ENCODE results near the gene RGS7. TPM values are rescaled to one million over a fixed set of nuclear protein-coding genes. Genes with fewer than 3 reads are reported as not detected.

RGS7 gene
- total RNA-seq, 6 experiments from 2014 or later, result not detected

GRCh38 chr1:240829487-240829886, 527.5 kb downstream of the RGS7 start:
- DNase-seq (no peak), ATAC-seq (no peak)
- 46% methylated on average over 3 of the region's 3 CpGs for WGBS (ENCODE audit: insufficient coverage, low coverage, low lambda C conversion rate, missing lambda C conversion rate)
- no peaks in the 10 kb centered on the region for H3K9me3 ChIP-seq
- no peaks in the 10 kb centered on the region for H3K36me3 ChIP-seq
- TF ChIP-seq POLR2A (IDR thresholded peaks at IDR 0.05), result no peak
- TF ChIP-seq, protein P1, sequence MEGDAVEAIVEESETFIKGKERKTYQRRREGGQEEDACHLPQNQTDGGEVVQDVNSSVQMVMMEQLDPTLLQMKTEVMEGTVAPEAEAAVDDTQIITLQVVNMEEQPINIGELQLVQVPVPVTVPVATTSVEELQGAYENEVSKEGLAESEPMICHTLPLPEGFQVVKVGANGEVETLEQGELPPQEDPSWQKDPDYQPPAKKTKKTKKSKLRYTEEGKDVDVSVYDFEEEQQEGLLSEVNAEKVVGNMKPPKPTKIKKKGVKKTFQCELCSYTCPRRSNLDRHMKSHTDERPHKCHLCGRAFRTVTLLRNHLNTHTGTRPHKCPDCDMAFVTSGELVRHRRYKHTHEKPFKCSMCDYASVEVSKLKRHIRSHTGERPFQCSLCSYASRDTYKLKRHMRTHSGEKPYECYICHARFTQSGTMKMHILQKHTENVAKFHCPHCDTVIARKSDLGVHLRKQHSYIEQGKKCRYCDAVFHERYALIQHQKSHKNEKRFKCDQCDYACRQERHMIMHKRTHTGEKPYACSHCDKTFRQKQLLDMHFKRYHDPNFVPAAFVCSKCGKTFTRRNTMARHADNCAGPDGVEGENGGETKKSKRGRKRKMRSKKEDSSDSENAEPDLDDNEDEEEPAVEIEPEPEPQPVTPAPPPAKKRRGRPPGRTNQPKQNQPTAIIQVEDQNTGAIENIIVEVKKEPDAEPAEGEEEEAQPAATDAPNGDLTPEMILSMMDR (IDR thresholded peaks at IDR 0.05), result no peak
- intact Hi-C loops (cut with DNase I), result no loop called here
- H3K27me3 ChIP-seq, result no peaks in the 10 kb centered on the region
- H3K27ac ChIP-seq, result no peak overlapping the region
- no peaks in the 10 kb centered on the region for H3K4me1 ChIP-seq
- H3K4me3 ChIP-seq, result no peak overlapping the region

DNA sequence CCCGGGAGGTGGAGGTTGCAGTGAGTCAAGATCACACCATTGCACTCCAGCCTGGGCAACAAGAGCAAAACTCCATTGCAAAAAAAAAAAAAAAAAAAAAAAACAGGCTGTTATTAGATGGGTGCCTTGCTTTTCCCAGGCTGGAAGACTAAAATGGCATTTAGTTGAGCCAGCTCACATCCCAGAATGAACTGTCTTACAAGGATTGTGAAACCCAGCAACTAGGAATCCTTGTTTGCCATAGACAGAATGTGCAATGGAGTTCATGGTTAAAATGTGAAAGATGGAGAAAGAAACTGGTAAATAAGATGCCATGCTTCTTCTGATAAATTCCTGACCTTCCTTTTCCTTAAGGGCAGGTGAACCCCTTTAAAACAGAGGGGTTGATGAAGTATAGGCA, 529.2 kb downstream of the RGS7 start:
- TF ChIP-seq, protein P1 (IDR thresholded peaks at IDR 0.05), result no peak
- TF ChIP-seq POLR2A (IDR thresholded peaks at IDR 0.05), result no peak
- 75% methylated on average over 1 of the region's 1 CpG for WGBS (ENCODE audit: insufficient coverage, low coverage, low lambda C conversion rate, missing lambda C conversion rate)
- Histone ChIP-seq H3K27ac (no peak overlapping the region), H3K9me3 (no peaks in the 10 kb centered on the region), H3K4me3 (no peak overlapping the region), H3K27me3 (no peaks in the 10 kb centered on the region), H3K4me1 (no peaks in the 10 kb centered on the region), H3K36me3 (no peaks in the 10 kb centered on the region)
- intact Hi-C loops (cut with DNase I), result no loop called here
- DNase-seq (no peak), ATAC-seq (no peak)

GRCh38 chr1:240824238-240824637, 532.8 kb downstream of the RGS7 start:
- Histone ChIP-seq H3K4me3 (no peak overlapping the region), H3K27ac (no peak overlapping the region), H3K4me1 (no peaks in the 10 kb centered on the region), H3K36me3 (no peaks in the 10 kb centered on the region), H3K9me3 (no peaks in the 10 kb centered on the region), H3K27me3 (no peaks in the 10 kb centered on the region)
- DNase-seq (no peak), ATAC-seq (no peak)
- TF ChIP-seq, protein P1 (IDR thresholded peaks at IDR 0.05), result no peak
- TF ChIP-seq POLR2A (IDR thresholded peaks at IDR 0.05), result no peak
- intact Hi-C loops (cut with DNase I), result no loop called here
- WGBS (ENCODE audit: insufficient coverage, low coverage, low lambda C conversion rate, missing lambda C conversion rate), result 70% methylated on average over 7 of the region's 9 CpGs

DNA sequence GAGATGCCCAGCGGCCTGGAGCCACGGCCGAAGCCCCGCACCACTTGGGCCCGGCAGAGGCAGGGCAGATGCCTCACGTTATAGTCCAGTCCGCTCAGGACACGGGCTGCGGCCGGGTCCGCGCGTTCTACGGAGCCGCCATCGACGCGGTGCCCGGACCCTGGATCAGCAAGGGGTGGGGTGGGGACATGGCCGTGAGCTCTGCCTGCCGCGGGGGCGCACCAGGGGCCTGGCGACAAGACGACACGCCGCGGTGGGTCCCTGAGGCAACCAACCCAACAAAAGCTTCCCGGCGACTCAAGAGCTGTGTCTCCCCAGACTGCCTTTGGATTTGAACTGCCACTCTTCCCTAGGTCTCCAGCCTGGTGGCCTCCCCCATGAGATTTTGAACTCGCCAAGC, 533.6 kb downstream of the RGS7 start:
- DNase-seq, result no peak
- TF ChIP-seq, protein P1 (IDR thresholded peaks at IDR 0.05), result no peak
- no peak for TF ChIP-seq POLR2A (IDR thresholded peaks at IDR 0.05)
- 75% methylated on average over 1 of the region's 31 CpGs for WGBS (ENCODE audit: insufficient coverage, low coverage, low lambda C conversion rate, missing lambda C conversion rate)
- Histone ChIP-seq H3K36me3 (no peaks in the 10 kb centered on the region), H3K27ac (no peak overlapping the region), H3K27me3 (no peaks in the 10 kb centered on the region), H3K4me1 (no peaks in the 10 kb centered on the region), H3K9me3 (no peaks in the 10 kb centered on the region), H3K4me3 (no peak overlapping the region)
- no peak for ATAC-seq
- intact Hi-C loops (cut with DNase I), result no loop called here

- DNase-seq (no peak), ATAC-seq (no peak)
- 73% methylated on average over 2 of the region's 2 CpGs for WGBS (ENCODE audit: insufficient coverage, low coverage, low lambda C conversion rate, missing lambda C conversion rate)
- TF ChIP-seq POLR2A (IDR thresholded peaks at IDR 0.05), result no peak
- TF ChIP-seq, protein P1 (IDR thresholded peaks at IDR 0.05), result no peak
- no peaks in the 10 kb centered on the region for H3K36me3 ChIP-seq
- intact Hi-C loops (cut with DNase I), result no loop called here
- H3K9me3 ChIP-seq, result no peaks in the 10 kb centered on the region
- H3K4me3 ChIP-seq, result no peak overlapping the region
- no peaks in the 10 kb centered on the region for H3K27me3 ChIP-seq
- H3K27ac ChIP-seq, result no peak overlapping the region
- H3K4me1 ChIP-seq, result no peaks in the 10 kb centered on the region
Observed at GRCh38 chr1:240821925-240822324, 535.1 kb downstream of the RGS7 start.

All from right lobe of liver (tissue), 6 donors.